Adipocyte (in vitro differentiated cells): ENCODE results near the gene CLCA1.
"Not testable (repeated sequence)": the region's sequence is repeated elsewhere in the genome, so short reads cannot be mapped to it uniquely, and the experiment has no call there.

Source experiments
- DNase-seq: peaks from one replicate; pipeline ENCODE4 v3.0.0-alpha.2; 2015; ENCODE audit warnings: low read depth
- H3K27me3 ChIP-seq: replicated peaks from 2 replicates; pipeline ENCODE4 v1.7.0; 2013; ENCODE audit warnings: mild to moderate bottlenecking, low read length, moderate library complexity; ENCODE audit not compliant: control insufficient read depth, insufficient read depth
- H3K36me3 ChIP-seq: 2 replicates; pipeline ENCODE4 v1.7.0; 2013; ENCODE audit warnings: low read length, mild to moderate bottlenecking, moderate library complexity; ENCODE audit not compliant: control insufficient read depth, insufficient read depth, severe bottlenecking
- H3K4me1 ChIP-seq: 2 replicates; pipeline ENCODE4 v1.7.0; 2013; ENCODE audit warnings: mild to moderate bottlenecking, low read length, moderate library complexity; ENCODE audit not compliant: control insufficient read depth, insufficient read depth
- H3K4me3 ChIP-seq: 2 replicates; pipeline ENCODE4 v1.7.0; 2013; ENCODE audit warnings: mild to moderate bottlenecking, low read length, moderate library complexity
- H3K9ac ChIP-seq: 2 replicates; pipeline ENCODE4 v1.7.0; 2013; ENCODE audit warnings: mild to moderate bottlenecking, low read length, moderate library complexity
- H3K9me3 ChIP-seq: 2 replicates; pipeline ENCODE4 v1.7.0; 2013; ENCODE audit warnings: mild to moderate bottlenecking, low read length, moderate library complexity; ENCODE audit not compliant: control insufficient read depth

Gene CLCA1

GRCh38 chr1:86487811-86488141 lies 19.0 kb downstream of the CLCA1 start:
- no peak for DNase-seq
- peak overlapping the region; percentile 7 for H3K9ac ChIP-seq
- no peaks in the 10 kb centered on the region for H3K36me3 ChIP-seq
- H3K4me1 ChIP-seq: peaks cover 15% of the 10 kb centered on the region
- H3K9me3 ChIP-seq: no peaks in the 10 kb centered on the region
- no peaks in the 10 kb centered on the region for H3K27me3 ChIP-seq
- H3K4me3 ChIP-seq: no peak overlapping the region

GRCh38 chr1:86489242-86489878 lies 20.6 kb downstream of the CLCA1 start:
- Histone ChIP-seq H3K27me3 (no peaks in the 10 kb centered on the region), H3K36me3 (no peaks in the 10 kb centered on the region), H3K4me1 (peaks cover 15% of the 10 kb centered on the region), H3K9ac (no peak overlapping the region), H3K4me3 (no peak overlapping the region), H3K9me3 (no peaks in the 10 kb centered on the region)
- DNase-seq: no peak

- Histone ChIP-seq H3K4me3 (no peak overlapping the region), H3K4me1 (peaks cover 15% of the 10 kb centered on the region), H3K27me3 (no peaks in the 10 kb centered on the region), H3K9me3 (no peaks in the 10 kb centered on the region), H3K36me3 (no peaks in the 10 kb centered on the region), H3K9ac (no peak overlapping the region)
- no peak for DNase-seq
Measured at GRCh38 chr1:86491171-86491950, 22.6 kb downstream of the CLCA1 start.

GRCh38 chr1:86498281-86498680 lies 29.6 kb downstream of the CLCA1 start:
- no peaks in the 10 kb centered on the region for H3K27me3 ChIP-seq
- peaks cover 5% of the 10 kb centered on the region for H3K4me1 ChIP-seq
- H3K4me3 ChIP-seq: no peak overlapping the region
- no peaks in the 10 kb centered on the region for H3K36me3 ChIP-seq
- DNase-seq: no peak
- H3K9ac ChIP-seq: no peak overlapping the region
- no peaks in the 10 kb centered on the region for H3K9me3 ChIP-seq

- Histone ChIP-seq H3K9ac (no peak overlapping the region), H3K27me3 (no peaks in the 10 kb centered on the region), H3K9me3 (no peaks in the 10 kb centered on the region), H3K36me3 (no peaks in the 10 kb centered on the region), H3K4me1 (peaks cover 5% of the 10 kb centered on the region), H3K4me3 (no peak overlapping the region)
- DNase-seq: peak; percentile 76
Measured at GRCh38 chr1:86499987-86500593, 31.4 kb downstream of the CLCA1 start.

- peaks cover 5% of the 10 kb centered on the region for H3K4me1 ChIP-seq
- no peak overlapping the region for H3K9ac ChIP-seq
- H3K27me3 ChIP-seq: no peaks in the 10 kb centered on the region
- DNase-seq: no peak
- no peaks in the 10 kb centered on the region for H3K36me3 ChIP-seq
- H3K9me3 ChIP-seq: no peaks in the 10 kb centered on the region
- H3K4me3 ChIP-seq: no peak overlapping the region
Measured at GRCh38 chr1:86500714-86501113, 32.0 kb downstream of the CLCA1 start.

GRCh38 chr1:86502125-86502646 lies 33.5 kb downstream of the CLCA1 start:
- not testable (repeated sequence) for H3K27me3 ChIP-seq, DNase-seq, H3K36me3 ChIP-seq, H3K4me3 ChIP-seq, H3K9ac ChIP-seq, H3K4me1 ChIP-seq, H3K9me3 ChIP-seq

GRCh38 chr1:86502721-86503405 lies 34.1 kb downstream of the CLCA1 start:
- Histone ChIP-seq H3K4me3 (no peak overlapping the region), H3K9ac (no peak overlapping the region), H3K36me3 (no peaks in the 10 kb centered on the region), H3K27me3 (no peaks in the 10 kb centered on the region), H3K4me1 (peaks cover 5% of the 10 kb centered on the region), H3K9me3 (no peaks in the 10 kb centered on the region)
- no peak for DNase-seq

GRCh38 chr1:86503406-86504136 lies 34.8 kb downstream of the CLCA1 start:
- no peak for DNase-seq
- H3K36me3 ChIP-seq: no peaks in the 10 kb centered on the region
- H3K4me3 ChIP-seq: no peak overlapping the region
- H3K27me3 ChIP-seq: no peaks in the 10 kb centered on the region
- no peaks in the 10 kb centered on the region for H3K9me3 ChIP-seq
- peaks cover 11% of the 10 kb centered on the region for H3K4me1 ChIP-seq
- H3K9ac ChIP-seq: no peak overlapping the region

GRCh38 chr1:86504137-86504479 lies 35.4 kb downstream of the CLCA1 start:
- Histone ChIP-seq H3K9me3 (no peaks in the 10 kb centered on the region), H3K36me3 (no peaks in the 10 kb centered on the region), H3K4me1 (peaks cover 11% of the 10 kb centered on the region), H3K4me3 (no peak overlapping the region), H3K27me3 (no peaks in the 10 kb centered on the region), H3K9ac (no peak overlapping the region)
- no peak for DNase-seq
